Measurements from ENCODE around the gene EHBP1. TPM values are rescaled to one million over a fixed set of nuclear protein-coding genes. Genes with fewer than 3 reads are reported as not detected.

EHBP1 gene
- total RNA-seq, 2 experiments from 2014 or later: 21.4 to 22.3 TPM

- H3K27ac ChIP-seq (ENCODE audit: low read depth in 1 of 2, low read length in 2 of 2): no peak overlapping the region
- H3K27me3 ChIP-seq (ENCODE audit: control insufficient read depth in 1 of 2, insufficient read depth in 2 of 2, low read length in 2 of 2): peaks cover 0 to 29% of the 10 kb centered on the region in 2 experiments
- intact Hi-C loops (cut with DNase I, micrococcal nuclease): no loop called here
- Mint-ChIP-seq H3K27ac (no peak overlapping the region), H3K4me1 (ENCODE audit: low read depth) (no peaks in the 10 kb centered on the region), H3K27me3 (peaks cover 58% of the 10 kb centered on the region), H3K9me3 (no peaks in the 10 kb centered on the region), H3K36me3 (ENCODE audit: low read depth) (no peaks in the 10 kb centered on the region), H3K4me3 (no peak overlapping the region)
- H3K9me3 ChIP-seq (ENCODE audit: control insufficient read depth in 1 of 2, insufficient read depth in 1 of 2, low read length in 2 of 2): no peaks in the 10 kb centered on the region
- no peak for ATAC-seq (ENCODE audit: poor library complexity)
- CTCF ChIA-PET: no interaction called here
- no peaks in the 10 kb centered on the region for H3K36me3 ChIP-seq (ENCODE audit: insufficient read depth, low read length)
- TF ChIP-seq CTCF (IDR thresholded peaks at IDR 0.05): no peak
- POLR2A ChIA-PET: no interaction called here
- H3K4me1 ChIP-seq (ENCODE audit: insufficient read depth, low read length): no peaks in the 10 kb centered on the region
- DNase-seq: no peak
- H3K4me3 ChIP-seq (ENCODE audit: low read length): no peak overlapping the region
Observed at GRCh38 chr2:62686012-62686685, 19.4 kb upstream of the EHBP1 start.

GRCh38 chr2:62687636-62688035, 17.9 kb upstream of the EHBP1 start:
- TF ChIP-seq CTCF (IDR thresholded peaks at IDR 0.05): no peak
- intact Hi-C loops (cut with DNase I, micrococcal nuclease): no loop called here
- peaks cover 0 to 25% of the 10 kb centered on the region in 2 experiments for H3K27me3 ChIP-seq (ENCODE audit: control insufficient read depth in 1 of 2, insufficient read depth in 2 of 2, low read length in 2 of 2)
- DNase-seq: no peak
- no peaks in the 10 kb centered on the region for H3K36me3 Mint-ChIP-seq (ENCODE audit: low read depth)
- H3K9me3 ChIP-seq (ENCODE audit: control insufficient read depth in 1 of 2, insufficient read depth in 1 of 2, low read length in 2 of 2): no peaks in the 10 kb centered on the region
- no peak overlapping the region for H3K27ac ChIP-seq (ENCODE audit: low read depth in 1 of 2, low read length in 2 of 2)
- H3K4me3 Mint-ChIP-seq: no peak overlapping the region
- POLR2A ChIA-PET: no interaction called here
- no peak overlapping the region for H3K27ac Mint-ChIP-seq
- H3K27me3 Mint-ChIP-seq: peaks cover 47% of the 10 kb centered on the region
- no peak for ATAC-seq (ENCODE audit: poor library complexity)
- CTCF ChIA-PET: no interaction called here
- no peaks in the 10 kb centered on the region for H3K9me3 Mint-ChIP-seq
- no peaks in the 10 kb centered on the region for H3K4me1 ChIP-seq (ENCODE audit: insufficient read depth, low read length)
- H3K4me1 Mint-ChIP-seq (ENCODE audit: low read depth): no peaks in the 10 kb centered on the region
- no peaks in the 10 kb centered on the region for H3K36me3 ChIP-seq (ENCODE audit: insufficient read depth, low read length)
- H3K4me3 ChIP-seq (ENCODE audit: low read length): no peak overlapping the region

- no peaks in the 10 kb centered on the region for H3K4me1 Mint-ChIP-seq (ENCODE audit: low read depth)
- ATAC-seq (ENCODE audit: poor library complexity) (no peak), DNase-seq (no peak)
- no peaks in the 10 kb centered on the region for H3K36me3 Mint-ChIP-seq (ENCODE audit: low read depth)
- no peak overlapping the region for H3K27ac Mint-ChIP-seq
- TF ChIP-seq CTCF (IDR thresholded peaks at IDR 0.05): no peak
- no peaks in the 10 kb centered on the region for H3K4me1 ChIP-seq (ENCODE audit: insufficient read depth, low read length)
- no peaks in the 10 kb centered on the region for H3K9me3 ChIP-seq (ENCODE audit: control insufficient read depth in 1 of 2, insufficient read depth in 1 of 2, low read length in 2 of 2)
- CTCF ChIA-PET: interaction anchor here (1.4 kb wide), 1 partner anchor 9 kb away, joined by 3 read pairs; no protein-coding TSS in a partner anchor
- no peaks in the 10 kb centered on the region for H3K36me3 ChIP-seq (ENCODE audit: insufficient read depth, low read length)
- H3K4me3 Mint-ChIP-seq: no peak overlapping the region
- no peaks in the 10 kb centered on the region for H3K9me3 Mint-ChIP-seq
- no peak overlapping the region for H3K4me3 ChIP-seq (ENCODE audit: low read length)
- no peak overlapping the region for H3K27ac ChIP-seq (ENCODE audit: low read depth in 1 of 2, low read length in 2 of 2)
- intact Hi-C loops (cut with DNase I, micrococcal nuclease): no loop called here
- POLR2A ChIA-PET: no interaction called here
- H3K27me3 ChIP-seq (ENCODE audit: control insufficient read depth in 1 of 2, insufficient read depth in 2 of 2, low read length in 2 of 2): peaks cover 0 to 23% of the 10 kb centered on the region in 2 experiments
- peaks cover 50% of the 10 kb centered on the region for H3K27me3 Mint-ChIP-seq
Observed at GRCh38 chr2:62688771-62689170, 16.7 kb upstream of the EHBP1 start.

Measured in CD4-positive, alpha-beta T cell (primary cell).